Trophoblast cell (in vitro differentiated cells and primary cell): ENCODE data around the gene PRKCE.
A peak's percentile ranks its signal among the peaks of the same experiment; 100 is the strongest.

Experiments used
- DNase-seq, 2 donors: peaks; one replicate each; pipeline ENCODE4 v3.0.0-alpha.2; 2016
- H2AFZ ChIP-seq: 2 replicates; pipeline ENCODE4 v1.6.1; 2013; ENCODE audit warnings: low read length, moderate library complexity, mild to moderate bottlenecking; ENCODE audit not compliant: insufficient read depth, poor library complexity
- H2AK5ac ChIP-seq: 2 replicates; pipeline ENCODE4 v1.6.1; 2013; ENCODE audit warnings: mild to moderate bottlenecking, low read length
- H2BK120ac ChIP-seq: 2 replicates; pipeline ENCODE4 v1.6.1; 2013; ENCODE audit warnings: low read length, mild to moderate bottlenecking, moderate library complexity; ENCODE audit not compliant: insufficient read depth, poor library complexity
- H2BK12ac ChIP-seq: 2 replicates; pipeline ENCODE4 v1.6.1; 2013; ENCODE audit warnings: mild to moderate bottlenecking, low read length, moderate library complexity
- H2BK5ac ChIP-seq: 2 replicates; pipeline ENCODE4 v1.6.1; 2013; ENCODE audit warnings: low read length, low read depth, moderate library complexity, mild to moderate bottlenecking; ENCODE audit not compliant: poor library complexity
- H3K14ac ChIP-seq: 2 replicates; pipeline ENCODE4 v1.6.1; 2013; ENCODE audit warnings: mild to moderate bottlenecking, low read length
- H3K18ac ChIP-seq: 2 replicates; pipeline ENCODE4 v1.6.1; 2013; ENCODE audit warnings: mild to moderate bottlenecking, low read length
- H3K23ac ChIP-seq: 2 replicates; pipeline ENCODE4 v1.6.1; 2013; ENCODE audit warnings: low read length
- H3K27ac ChIP-seq: 2 replicates; pipeline ENCODE4 v1.5.1; 2013; ENCODE audit warnings: low read depth, mild to moderate bottlenecking, inconsistent platforms, low read length, moderate library complexity
- H3K27me3 ChIP-seq: 2 replicates; pipeline ENCODE4 v1.6.1; 2013; ENCODE audit warnings: inconsistent platforms, mild to moderate bottlenecking, low read length, moderate library complexity; ENCODE audit not compliant: insufficient read depth
- H3K36me3 ChIP-seq, 2 experiments: 1 replicate in 1 of 2; 2 replicates in 1 of 2; pipeline ENCODE4 v1.6.1; 2013; ENCODE audit warnings: low read length in 2 of 2, mild to moderate bottlenecking in 2 of 2, moderate library complexity in 1 of 2; ENCODE audit not compliant: insufficient read depth in 2 of 2, control insufficient read depth in 1 of 2
- H3K4ac ChIP-seq: 2 replicates; pipeline ENCODE4 v1.6.1; 2013; ENCODE audit warnings: low read depth, mild to moderate bottlenecking, low read length, moderate library complexity
- H3K4me1 ChIP-seq, 2 experiments: 1 replicate in 1 of 2; 2 replicates in 1 of 2; pipeline ENCODE4 v1.6.1; 2013; ENCODE audit warnings: low read length in 2 of 2, mild to moderate bottlenecking in 2 of 2, moderate library complexity in 1 of 2; ENCODE audit not compliant: insufficient read depth in 2 of 2, control insufficient read depth in 1 of 2
- H3K4me2 ChIP-seq: 2 replicates; pipeline ENCODE4 v1.6.1; 2013; ENCODE audit warnings: inconsistent platforms, mild to moderate bottlenecking, low read length, moderate library complexity
- H3K4me3 ChIP-seq: 2 replicates; pipeline ENCODE4 v1.5.1; 2013; ENCODE audit warnings: mild to moderate bottlenecking, low read depth, low read length, inconsistent platforms
- H3K79me1 ChIP-seq: one replicate; pipeline ENCODE4 v1.6.1; 2013; ENCODE audit warnings: low read length
- H3K79me2 ChIP-seq: 2 replicates; pipeline ENCODE4 v1.6.1; 2013; ENCODE audit warnings: low read length, mild to moderate bottlenecking; ENCODE audit not compliant: control insufficient read depth, insufficient read depth, poor library complexity
- H3K9ac ChIP-seq: 2 replicates; pipeline ENCODE4 v1.6.1; 2013; ENCODE audit warnings: mild to moderate bottlenecking, low read length
- H3K9me3 ChIP-seq: 2 replicates; pipeline ENCODE4 v1.6.1; 2013; ENCODE audit warnings: low read depth, mild to moderate bottlenecking, control low read depth, inconsistent platforms, low read length; ENCODE audit not compliant: insufficient read depth
- H4K12ac ChIP-seq: 2 replicates; pipeline ENCODE4 v1.6.1; 2013; ENCODE audit warnings: low read depth, mild to moderate bottlenecking, low read length, moderate library complexity
- H4K8ac ChIP-seq: 2 replicates; pipeline ENCODE4 v1.6.1; 2013; ENCODE audit warnings: low read depth, mild to moderate bottlenecking, low read length, moderate library complexity
- H4K91ac ChIP-seq: one replicate; pipeline ENCODE4 v1.6.1; 2013; ENCODE audit warnings: low read depth, mild to moderate bottlenecking, low read length, moderate library complexity
- WGBS: extraction: QIAGEN DNeasy Blood & Tissue Kit; methylation state at CpG from one replicate; pipeline ENCODE4 v1.1.7; 2013; ENCODE audit warnings: missing lambda C conversion rate; ENCODE audit not compliant: insufficient read length, insufficient coverage; ENCODE audit errors: extremely low coverage; 5-methylcytosine and 5-hydroxymethylcytosine counted together

Gene PRKCE

DNA sequence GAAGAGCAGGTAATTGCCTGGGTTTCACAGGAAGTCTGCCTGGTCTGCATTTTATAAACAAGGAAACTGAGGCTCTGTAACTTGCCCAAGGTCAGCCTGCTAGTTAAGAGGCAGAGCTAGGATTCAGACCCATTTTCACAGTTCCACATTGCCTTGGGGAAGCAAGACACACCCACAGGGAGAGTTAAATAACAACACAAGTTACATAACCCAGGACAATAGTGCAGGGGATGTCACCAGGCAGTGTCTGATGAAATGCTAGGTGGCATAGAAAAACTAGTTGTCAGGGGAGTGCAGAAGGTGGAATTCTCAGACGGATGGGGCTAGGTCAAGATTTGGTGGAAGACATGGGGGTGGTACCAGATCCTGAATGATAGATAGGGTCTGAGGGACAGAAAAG, 69.7 kb downstream of the PRKCE start:
- no peak overlapping the region for H3K18ac ChIP-seq

DNA sequence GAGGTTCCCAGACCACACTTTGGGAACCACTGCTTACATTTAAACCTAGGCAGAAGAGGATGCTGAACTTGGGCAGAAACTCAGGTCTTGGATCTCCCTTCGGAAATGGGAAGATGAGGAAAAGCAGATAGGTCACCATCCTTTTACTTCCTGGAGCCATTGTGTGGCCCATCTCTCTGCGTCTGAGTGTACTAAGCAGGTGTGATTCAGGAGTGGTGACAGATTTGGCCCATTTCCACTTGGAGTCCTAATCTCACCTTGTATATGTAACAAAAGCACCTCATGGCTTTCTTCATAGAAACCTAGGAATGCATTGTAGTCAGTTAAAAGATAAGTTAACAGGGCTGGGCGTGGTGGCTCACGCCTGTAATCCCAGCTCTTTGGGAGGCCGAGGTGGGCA, 71.0 kb downstream of the PRKCE start:
- no peak for DNase-seq

More for the DNA sequence above, 69.7 kb downstream of the PRKCE start:
- Histone ChIP-seq H2BK12ac (no peak overlapping the region), H3K4ac (no peak overlapping the region), H3K14ac (no peak overlapping the region), H3K4me2 (no peak overlapping the region), H2AK5ac (no peak overlapping the region), H3K36me3 (no peaks in the 10 kb centered on the region), H3K9ac (peak overlapping the region; percentile 5), H4K8ac (no peak overlapping the region), H3K79me1 (no peaks in the 10 kb centered on the region), H3K27ac (no peak overlapping the region), H2BK120ac (no peak overlapping the region), H3K4me3 (no peak overlapping the region), H2AFZ (no peak overlapping the region), H2BK5ac (no peak overlapping the region), H3K27me3 (no peaks in the 10 kb centered on the region), H3K4me1 (no peaks in the 10 kb centered on the region), H4K91ac (no peak overlapping the region), H3K79me2 (no peaks in the 10 kb centered on the region), H3K23ac (no peak overlapping the region), H3K9me3 (no peaks in the 10 kb centered on the region), H4K12ac (no peak overlapping the region)
- DNase-seq: no peak
- WGBS: no CpG with 5 or more reads among the region's 1 CpG

DNA sequence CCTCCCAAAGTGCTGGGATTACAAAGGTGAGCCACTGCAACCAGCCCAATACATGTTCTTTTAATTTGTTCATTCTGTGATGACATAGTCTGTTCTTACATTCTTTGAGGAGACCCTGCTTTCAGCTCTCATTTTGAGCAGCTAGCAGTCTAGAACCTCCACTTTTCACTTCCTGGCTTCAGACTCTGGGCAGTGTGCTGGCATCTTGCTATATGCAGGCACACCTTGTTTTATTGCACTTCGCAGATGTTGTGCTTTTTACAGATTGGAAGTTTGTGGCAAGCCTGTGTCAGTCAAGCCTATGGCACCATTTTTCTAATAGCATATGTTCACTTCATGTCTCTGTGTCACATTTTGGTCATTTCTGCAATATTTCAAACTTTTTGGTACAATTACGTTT, 72.4 kb downstream of the PRKCE start:
- no peak overlapping the region for H3K4me3 ChIP-seq
- H2BK120ac ChIP-seq: no peak overlapping the region
- H3K18ac ChIP-seq: no peak overlapping the region
- no peak overlapping the region for H3K27ac ChIP-seq
- no peaks in the 10 kb centered on the region for H3K79me1 ChIP-seq
- H3K4ac ChIP-seq: no peak overlapping the region
- no peak for DNase-seq
- H2BK12ac ChIP-seq: no peak overlapping the region
- H2AK5ac ChIP-seq: no peak overlapping the region
- no peaks in the 10 kb centered on the region for H3K9me3 ChIP-seq
- no peak overlapping the region for H4K91ac ChIP-seq
- H2BK5ac ChIP-seq: no peak overlapping the region
- WGBS: no CpG with 5 or more reads among the region's 2 CpGs
- no peak overlapping the region for H3K23ac ChIP-seq
- H4K12ac ChIP-seq: no peak overlapping the region
- H3K4me2 ChIP-seq: no peak overlapping the region
- H3K4me1 ChIP-seq: no peaks in the 10 kb centered on the region
- H3K14ac ChIP-seq: no peak overlapping the region
- H3K79me2 ChIP-seq: no peaks in the 10 kb centered on the region
- H3K9ac ChIP-seq: no peak overlapping the region
- no peaks in the 10 kb centered on the region for H3K27me3 ChIP-seq
- no peaks in the 10 kb centered on the region for H3K36me3 ChIP-seq
- H2AFZ ChIP-seq: no peak overlapping the region
- no peak overlapping the region for H4K8ac ChIP-seq

More for the DNA sequence above, 71.0 kb downstream of the PRKCE start:
- H2AK5ac ChIP-seq: no peak overlapping the region
- H4K12ac ChIP-seq: no peak overlapping the region
- H3K9ac ChIP-seq: no peak overlapping the region
- no CpG with 5 or more reads among the region's 5 CpGs for WGBS
- H3K4me3 ChIP-seq: no peak overlapping the region
- H2BK12ac ChIP-seq: no peak overlapping the region
- no peak overlapping the region for H3K14ac ChIP-seq
- H3K9me3 ChIP-seq: no peaks in the 10 kb centered on the region
- H4K8ac ChIP-seq: no peak overlapping the region
- H3K23ac ChIP-seq: no peak overlapping the region
- H3K79me2 ChIP-seq: no peaks in the 10 kb centered on the region
- no peak overlapping the region for H3K4ac ChIP-seq
- no peaks in the 10 kb centered on the region for H3K79me1 ChIP-seq
- no peaks in the 10 kb centered on the region for H3K27me3 ChIP-seq
- H4K91ac ChIP-seq: no peak overlapping the region
- H3K18ac ChIP-seq: no peak overlapping the region
- no peak overlapping the region for H3K27ac ChIP-seq
- H3K4me2 ChIP-seq: no peak overlapping the region
- H3K4me1 ChIP-seq: no peaks in the 10 kb centered on the region
- H2BK120ac ChIP-seq: no peak overlapping the region
- H2BK5ac ChIP-seq: no peak overlapping the region
- no peaks in the 10 kb centered on the region for H3K36me3 ChIP-seq
- H2AFZ ChIP-seq: no peak overlapping the region

DNA sequence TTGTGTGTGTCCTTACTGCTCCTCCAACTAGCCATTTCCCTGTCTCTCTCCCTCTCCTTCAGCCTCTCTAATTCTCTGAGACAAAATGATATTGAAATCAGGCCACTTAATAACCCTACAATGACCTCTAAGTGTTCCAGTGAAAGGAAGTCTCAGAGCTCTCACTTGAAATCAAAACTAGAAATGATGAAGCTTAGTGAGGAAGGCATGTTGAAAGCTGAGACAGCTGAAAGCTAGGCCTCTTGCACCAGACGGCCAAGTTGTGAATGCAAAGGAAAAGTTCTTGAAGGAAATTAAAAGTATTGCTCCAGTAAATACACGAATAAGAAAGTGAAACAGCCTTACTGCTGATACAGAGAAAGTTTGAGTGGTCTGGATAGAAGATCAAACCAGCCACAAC, 72.9 kb downstream of the PRKCE start:
- Histone ChIP-seq H2BK120ac (no peak overlapping the region), H4K12ac (no peak overlapping the region)
- WGBS: no CpG with 5 or more reads among the region's 2 CpGs

More for the DNA sequence above, 72.9 kb downstream of the PRKCE start:
- Histone ChIP-seq H3K18ac (no peak overlapping the region), H2BK12ac (no peak overlapping the region), H3K4ac (no peak overlapping the region), H3K27me3 (no peaks in the 10 kb centered on the region), H3K27ac (no peak overlapping the region), H3K9me3 (no peaks in the 10 kb centered on the region), H3K4me2 (no peak overlapping the region), H3K23ac (no peak overlapping the region), H3K79me2 (no peaks in the 10 kb centered on the region), H3K4me3 (no peak overlapping the region), H2AFZ (no peak overlapping the region), H3K79me1 (no peaks in the 10 kb centered on the region), H3K36me3 (no peaks in the 10 kb centered on the region), H3K9ac (no peak overlapping the region), H4K8ac (no peak overlapping the region), H3K4me1 (no peaks in the 10 kb centered on the region), H4K91ac (no peak overlapping the region), H3K14ac (no peak overlapping the region), H2BK5ac (no peak overlapping the region), H2AK5ac (no peak overlapping the region)
- no peak for DNase-seq
